GM11168 (cell line): ENCODE data around the gene NELFB.

ENCODE experiments used
- in situ Hi-C: fragments of 300-500 bp; cut with MboI; formaldehyde crosslinking; loops from one replicate; pipeline ENCODE4 v1.12.0; 2022; ENCODE audit warnings: low sequenced_read_pairs; ENCODE audit not compliant: unreplicated experiment

The NELFB gene

GRCh38 chr9:137266162-137266527 is 11.0 kb downstream of the NELFB start:
- in situ Hi-C loops = no loop called here

GRCh38 chr9:137266585-137267453 is 11.7 kb downstream of the NELFB start:
- in situ Hi-C loops = no loop called here

- in situ Hi-C loops = no loop called here
Observed at GRCh38 chr9:137267933-137268355, 12.8 kb downstream of the NELFB start.

GRCh38 chr9:137268538-137269201 is 13.5 kb downstream of the NELFB start:
- in situ Hi-C loops = no loop called here

GRCh38 chr9:137269231-137269772 is 14.2 kb downstream of the NELFB start:
- in situ Hi-C loops = no loop called here

GRCh38 chr9:137270929-137271695 is 16.0 kb downstream of the NELFB start:
- in situ Hi-C loops = no loop called here

GRCh38 chr9:137271696-137272076 is 16.6 kb downstream of the NELFB start:
- in situ Hi-C loops = no loop called here

GRCh38 chr9:137272241-137273094 is 17.3 kb downstream of the NELFB start:
- in situ Hi-C loops = no loop called here

GRCh38 chr9:137273095-137273490 is 18.0 kb downstream of the NELFB start:
- in situ Hi-C loops = no loop called here

GRCh38 chr9:137273611-137274320 is 18.6 kb downstream of the NELFB start:
- in situ Hi-C loops = no loop called here

- in situ Hi-C loops = no loop called here
Observed at GRCh38 chr9:137275203-137275587, 20.1 kb downstream of the NELFB start.

- in situ Hi-C loops = no loop called here
Observed at GRCh38 chr9:137275588-137276472, 20.7 kb downstream of the NELFB start.

GRCh38 chr9:137276473-137277328 is 21.6 kb downstream of the NELFB start:
- in situ Hi-C loops = no loop called here

GRCh38 chr9:137277329-137278041 is 22.4 kb downstream of the NELFB start, which contains the start of gene TOR4A:
Gene TOR4A, plus strand, starts transcription at chr9:137277726. Its CDS starts 964 bp downstream, at chr9:137278690.
- in situ Hi-C loops = no loop called here

- in situ Hi-C loops = no loop called here
Observed at GRCh38 chr9:137278061-137278701, 23.1 kb downstream of the NELFB start.
